BJ (cell line): ENCODE measurements around the gene TGIF2. TPM values are rescaled to one million over a fixed set of nuclear protein-coding genes. Genes with fewer than 3 reads are reported as not detected.
A peak's percentile ranks its signal among the peaks of the same experiment; 100 is the strongest.

ENCODE experiments used
- CTCF ChIA-PET: fragments of 350-600 bp; formaldehyde crosslinking; extraction: SDS; loops from one replicate; lab custom pipeline; 2021; ENCODE audit warnings: antibody characterized with exemption, inconsistent platforms; lab: Yijun Ruan, JAX
- POLR2A ChIA-PET: fragments of 300-600 bp; sonication (Branson Sonifier 250); formaldehyde crosslinking; extraction: SDS; loops from one replicate; lab custom pipeline; 2021; ENCODE audit warnings: antibody characterized with exemption; lab: Charles Lee
- DNase-seq: peaks from one replicate; pipeline ENCODE4 v3.0.0-alpha.2; 2011; ENCODE audit warnings: low read depth
- H3K27me3 ChIP-seq: 2 replicates; pipeline ENCODE4 v1.6.0; 2011; ENCODE audit warnings: low read length; ENCODE audit not compliant: control insufficient read depth, insufficient read depth
- H3K36me3 ChIP-seq: 2 replicates; pipeline ENCODE4 v1.5.1; 2011; ENCODE audit warnings: low read length; ENCODE audit not compliant: control insufficient read depth, insufficient read depth
- H3K4me3 ChIP-seq: 2 replicates; pipeline ENCODE4 v1.5.1; 2011; ENCODE audit warnings: low read depth, mild to moderate bottlenecking, control low read depth, low read length
- CTCF ChIP-seq: IDR thresholded peaks from 2 replicates; pipeline ENCODE4 v1.5.1; 2011; ENCODE audit warnings: low read depth, mild to moderate bottlenecking, control low read depth, inconsistent platforms, low read length, moderate library complexity; ENCODE audit not compliant: insufficient read depth
- polyA plus RNA-seq: library from polyadenylated mRNA; depleted of rRNA; stranded (reverse); fragments of >200 nt; gene quantifications from 2 replicates; pipeline ENCODE4 v1.2.3, GENCODE V29; 2011

The TGIF2 gene
- polyA plus RNA-seq, 1 experiment, result 10.8 TPM

- Histone ChIP-seq H3K36me3 (no peaks in the 10 kb centered on the region), H3K27me3 (no peaks in the 10 kb centered on the region), H3K4me3 (no peak overlapping the region)
- no peak for TF ChIP-seq CTCF
- DNase-seq, result no peak
- ChIA-PET CTCF (interaction anchor here (1.1 kb wide), 1 partner anchor 9 kb away, joined by 3 read pairs; no protein-coding TSS in a partner anchor), POLR2A (no interaction called here)
These were observed 28.1 kb downstream of the TGIF2 start for GRCh38 chr20:36601540-36601939.

DNA sequence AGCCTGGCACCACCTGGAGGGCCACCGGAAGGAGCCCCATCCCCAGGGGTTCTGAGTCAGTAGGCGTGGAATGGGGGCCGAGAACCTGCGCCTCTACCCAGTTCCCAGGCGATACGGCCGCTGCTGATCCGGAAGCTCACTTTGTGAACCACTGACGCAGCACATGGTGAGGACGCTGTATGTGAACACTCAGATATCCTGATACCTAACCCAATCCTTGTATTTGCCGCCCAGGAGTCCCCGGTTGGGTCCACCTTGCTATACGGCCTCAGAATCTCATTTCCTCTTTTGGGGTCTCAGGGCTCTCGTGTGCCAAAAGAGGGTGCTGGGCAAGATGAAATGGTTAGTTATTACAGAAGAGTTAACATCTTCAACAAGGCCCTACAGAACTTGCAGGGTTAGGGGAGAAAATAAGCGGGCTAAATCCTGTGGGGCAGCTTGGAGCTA lies 31.6 kb downstream of the TGIF2 start:
- CTCF ChIA-PET, result interaction anchor here (0.5 to 3.0 kb wide), 21 partner anchors 10 to 448 kb away, joined by 3 to 26 read pairs (median 4); partner anchors contain the start of gene MYL9
- TF ChIP-seq CTCF, result no peak

GRCh38 chr20:36605399-36606157 lies 32.2 kb downstream of the TGIF2 start, which contains the start of gene RAB5IF:
Gene RAB5IF, plus strand, starts transcription at chr20:36605779. Its CDS starts 173 bp downstream, at chr20:36605952.
- peak; percentile 91 for DNase-seq
- Histone ChIP-seq H3K36me3 (peaks cover 11% of the 10 kb centered on the region), H3K4me3 (peak within 1 kb of the TSS; percentile 54), H3K27me3 (no peaks in the 10 kb centered on the region)
- POLR2A ChIA-PET, result interaction anchor here (0.8 to 1.0 kb wide), 2 partner anchors 164 to 168 kb away, joined by 3 read pairs; partner anchors contain the start of gene DSN1
- peak; percentile 95 for TF ChIP-seq CTCF
- CTCF ChIA-PET, result interaction anchor here (0.5 to 3.0 kb wide), 27 partner anchors 11 to 1288 kb away, joined by 3 to 26 read pairs (median 4); partner anchors contain the start of gene MYL9

More for the DNA sequence above, 31.6 kb downstream of the TGIF2 start:
- Histone ChIP-seq H3K27me3 (no peaks in the 10 kb centered on the region), H3K4me3 (no peak overlapping the region), H3K36me3 (peaks cover 11% of the 10 kb centered on the region)
- no peak for DNase-seq
- POLR2A ChIA-PET, result interaction anchor here (1.0 kb wide), 1 partner anchor 164 kb away, joined by 3 read pairs; no protein-coding TSS in a partner anchor

DNA sequence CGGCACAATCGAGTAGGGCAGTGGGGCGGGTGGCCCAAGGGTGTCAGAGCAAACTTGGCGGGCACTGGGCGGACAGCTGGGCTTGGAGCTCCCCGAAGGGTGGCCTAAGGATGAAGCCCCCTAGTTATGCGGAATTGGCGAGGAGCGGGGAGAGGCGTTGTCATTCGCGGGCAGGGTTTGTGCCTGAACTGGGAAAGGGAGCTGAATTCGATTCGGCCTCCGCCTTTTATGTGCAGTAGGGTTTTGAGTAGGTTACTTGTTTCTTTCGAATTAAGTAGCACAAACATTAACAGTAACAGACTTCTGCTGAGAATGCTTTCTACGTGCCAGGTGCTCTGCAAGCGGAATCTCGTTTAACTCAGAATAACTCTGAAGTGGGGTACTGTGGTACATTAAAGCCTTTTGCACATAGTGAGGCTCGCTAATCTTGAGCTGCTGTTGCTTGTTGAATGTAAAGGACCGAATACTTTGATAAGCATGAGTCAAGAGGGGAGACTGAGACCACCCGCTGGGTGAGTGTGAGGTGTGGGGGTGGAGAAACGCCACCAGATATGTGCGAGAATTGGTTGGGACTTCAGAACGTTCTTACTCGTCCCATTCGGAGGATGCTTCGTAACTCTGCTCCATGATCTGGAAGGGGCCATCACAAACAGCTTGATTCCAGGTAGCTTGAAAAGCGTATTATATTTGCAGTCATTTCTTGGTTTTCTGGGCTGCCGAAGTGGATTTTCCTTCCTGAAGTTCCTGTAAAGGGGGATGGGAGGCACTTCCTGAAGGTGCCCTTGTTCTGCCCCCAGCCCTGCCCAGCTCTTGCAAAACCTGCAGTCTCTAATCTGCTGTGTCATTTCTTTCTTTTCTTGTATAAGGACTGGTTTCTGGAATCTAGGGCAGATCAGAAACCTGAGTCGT lies 33.0 kb downstream of the TGIF2 start:
- no peak for TF ChIP-seq CTCF
- Histone ChIP-seq H3K36me3 (peaks cover 13% of the 10 kb centered on the region), H3K4me3 (peak overlapping the region; percentile 54), H3K27me3 (no peaks in the 10 kb centered on the region)
- CTCF ChIA-PET, result interaction anchor here (0.6 to 3.0 kb wide), 20 partner anchors 11 to 1287 kb away, joined by 3 to 26 read pairs (median 5); partner anchors contain the start of gene MYL9
- DNase-seq, result no peak
- POLR2A ChIA-PET, result interaction anchor here (0.6 to 0.8 kb wide), 3 partner anchors 57 to 328 kb away, joined by 3 to 4 read pairs (median 3); partner anchors contain the start of gene DSN1
